Naive thymus-derived CD4-positive, alpha-beta T cell (primary cell): ENCODE data around the gene BRF1. TPM values are rescaled to one million over a fixed set of nuclear protein-coding genes. Genes with fewer than 3 reads are reported as not detected.

Experiments
- ATAC-seq: fragments of 150-1000 bp; cut with Tn5 transposase; 2 replicates; pipeline ENCODE4 v1.10.0; 2021; ENCODE audit warnings: mild to moderate bottlenecking, moderate library complexity
- CTCF ChIA-PET: fragments of 350-600 bp; sonication (Branson Sonifier 250); formaldehyde crosslinking; loops from one replicate; lab custom pipeline; 2021; ENCODE audit warnings: antibody characterized with exemption; lab: Charles Lee
- POLR2A ChIA-PET: fragments of 350-600 bp; sonication (Branson Sonifier 250); formaldehyde crosslinking; loops from one replicate; lab custom pipeline; 2021; ENCODE audit warnings: antibody characterized with exemption, inconsistent platforms; lab: Charles Lee
- DNase-seq, 9 donors: peaks; one replicate each; pipeline versions ENCODE4 v3.0.0 to v3.0.0-alpha.2; 2020 to 2022; ENCODE audit warnings: mixed read lengths in 1 of 9
- H3K27ac ChIP-seq: one replicate; pipeline ENCODE4 v1.7.0; 2013; ENCODE audit warnings: mild to moderate bottlenecking, low read depth, low read length, moderate library complexity
- H3K27me3 ChIP-seq, 2 donors: one replicate each; pipeline ENCODE4 v1.7.0; 2013; ENCODE audit warnings: low read length in 2 of 2, mild to moderate bottlenecking in 2 of 2, moderate library complexity in 2 of 2; ENCODE audit not compliant: control insufficient read depth in 2 of 2, insufficient read depth in 2 of 2
- H3K36me3 ChIP-seq, 3 experiments: 1 replicate in 2 of 3; 2 replicates in 1 of 3; pipeline ENCODE4 v1.7.0; 2013; ENCODE audit warnings: low read length in 3 of 3, mild to moderate bottlenecking in 3 of 3, moderate library complexity in 1 of 3; ENCODE audit not compliant: insufficient read depth in 3 of 3, control insufficient read depth in 2 of 3
- H3K4me1 ChIP-seq, 2 donors: one replicate each; pipeline ENCODE4 v1.7.0; 2013; ENCODE audit warnings: low read length in 2 of 2, mild to moderate bottlenecking in 2 of 2, moderate library complexity in 1 of 2; ENCODE audit not compliant: control insufficient read depth in 2 of 2, insufficient read depth in 2 of 2
- H3K4me3 ChIP-seq: 2 replicates; pipeline ENCODE4 v1.7.0; 2013; ENCODE audit warnings: mild to moderate bottlenecking, low read length
- H3K9me3 ChIP-seq, 3 experiments: 1 replicate in 2 of 3; 2 replicates in 1 of 3; pipeline ENCODE4 v1.7.0; 2013; ENCODE audit warnings: low read length in 3 of 3; ENCODE audit not compliant: control insufficient read depth in 2 of 3
- H3K27ac Mint-ChIP-seq, 9 donors: one replicate each; pipeline ENCODE4 v1.8.0; 2020 to 2022; ENCODE audit warnings: mixed read lengths in 9 of 9, mild to moderate bottlenecking in 8 of 9, moderate library complexity in 5 of 9, inconsistent platforms in 2 of 9
- H3K27me3 Mint-ChIP-seq, 5 donors: one replicate each; pipeline ENCODE4 v1.8.0; 2021 to 2022; ENCODE audit warnings: mixed read lengths in 5 of 5, mild to moderate bottlenecking in 1 of 5
- H3K36me3 Mint-ChIP-seq, 5 donors: one replicate each; pipeline ENCODE4 v1.8.0; 2020 to 2022; ENCODE audit warnings: mixed read lengths in 5 of 5, mild to moderate bottlenecking in 3 of 5, inconsistent platforms in 1 of 5
- H3K4me1 Mint-ChIP-seq, 7 donors: one replicate each; pipeline ENCODE4 v1.8.0; 2020 to 2022; ENCODE audit warnings: mixed read lengths in 7 of 7, mild to moderate bottlenecking in 3 of 7, inconsistent platforms in 1 of 7
- H3K4me3 Mint-ChIP-seq, 10 donors: one replicate each; pipeline ENCODE4 v1.8.0; 2020 to 2022; ENCODE audit warnings: mild to moderate bottlenecking in 10 of 10, mixed read lengths in 10 of 10, moderate library complexity in 6 of 10, inconsistent platforms in 2 of 10
- H3K9me3 Mint-ChIP-seq, 11 donors: one replicate each; pipeline ENCODE4 v1.8.0; 2020 to 2022; ENCODE audit warnings: mixed read lengths in 11 of 11, mild to moderate bottlenecking in 4 of 11, inconsistent platforms in 1 of 11, moderate library complexity in 1 of 11
- intact Hi-C, 2 donors: fragments of 100-400 bp; cut with micrococcal nuclease; formaldehyde crosslinking; loops; one replicate each; pipeline ENCODE4 v1.15.1; 2023
- polyA plus RNA-seq, 2 donors: library from polyadenylated mRNA; unstranded; fragments of 300-500 nt; fragmentation: Illumina TruSeq; gene quantifications; one replicate each; pipeline ENCODE4 v1.2.3, GENCODE V29; 2021
- total RNA-seq, 6 experiments: library from RNA in 5 of 6; stranded (reverse) in 5 of 6; gene quantifications; 1 replicate in 5 of 6; 2 replicates in 1 of 6; pipeline ENCODE4 v1.2.3 and lab custom pipeline; 2021 to 2026

The BRF1 gene
- total and polyA plus RNA-seq, 7 experiments from 2014 or later, result 7.1 to 75.7 (median 60.2) TPM

DNA sequence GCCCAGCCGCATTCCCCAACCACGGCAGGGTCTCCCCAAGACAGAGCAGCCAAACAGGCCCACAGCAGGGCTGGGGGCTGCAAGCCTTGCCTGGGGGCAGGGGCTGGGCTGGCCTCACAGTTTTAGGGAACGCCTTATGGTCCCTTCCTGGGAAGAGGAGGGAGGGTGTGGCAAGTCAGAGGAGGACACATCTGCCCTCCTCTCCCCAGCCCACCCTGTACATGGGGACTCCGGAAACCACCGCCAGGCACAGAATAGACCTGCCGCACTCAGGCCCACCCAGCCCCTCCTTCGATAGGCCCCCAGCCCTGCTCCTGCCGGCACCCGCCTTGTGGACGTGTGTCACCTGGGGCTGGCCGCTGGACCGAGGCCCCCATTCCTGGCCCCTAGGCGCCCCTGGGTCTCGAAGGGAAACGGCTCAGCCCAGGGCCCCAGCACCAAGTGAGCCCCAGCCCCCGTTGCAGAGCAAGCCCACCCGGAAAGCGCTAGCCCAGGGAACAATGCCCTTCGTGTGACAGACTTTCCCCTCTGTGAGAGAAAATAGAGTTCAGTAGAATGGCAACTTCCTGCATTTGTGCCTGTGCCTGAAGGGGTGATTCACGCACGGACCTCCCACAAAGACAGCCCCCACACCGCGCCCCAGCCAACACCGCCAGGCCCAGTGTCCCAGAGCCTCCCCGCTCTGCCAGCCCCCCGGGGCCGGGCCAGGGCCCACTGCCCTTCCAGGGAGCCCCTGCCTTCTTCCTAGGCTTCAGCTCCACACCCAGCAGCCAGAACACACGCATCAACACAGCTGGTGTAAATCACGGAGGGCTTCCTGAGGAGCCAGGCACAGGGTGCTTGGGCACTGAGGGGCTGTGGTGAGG, 107.7 kb downstream of the BRF1 start:
- peak overlapping the region in 9 of 10 donors; percentile 39 to 74 (median 59) for H3K4me3 Mint-ChIP-seq
- CTCF ChIA-PET, result no interaction called here
- no peak overlapping the region for H3K4me3 ChIP-seq

GRCh38 chr14:105187935-105188524, 112.8 kb downstream of the BRF1 start:
- no peak overlapping the region for H3K4me3 Mint-ChIP-seq
- POLR2A ChIA-PET, result no interaction called here
- peaks cover 0 to 5% (median 2%) of the 10 kb centered on the region in 5 donors for H3K27me3 Mint-ChIP-seq
- Histone ChIP-seq H3K36me3 (no peaks in the 10 kb centered on the region), H3K27ac (no peak overlapping the region), H3K4me3 (no peak overlapping the region), H3K9me3 (peaks cover 0 to 4% (median 0%) of the 10 kb centered on the region in 3 experiments), H3K27me3 (no peaks in the 10 kb centered on the region), H3K4me1 (peaks cover 0 to 4% of the 10 kb centered on the region in 2 donors)
- peak overlapping the region in 1 of 9 donors; percentile 55 for H3K27ac Mint-ChIP-seq
- CTCF ChIA-PET, result no interaction called here
- H3K36me3 Mint-ChIP-seq, result no peaks in the 10 kb centered on the region
- peaks cover 0 to 8% (median under 1%) of the 10 kb centered on the region in 7 donors for H3K4me1 Mint-ChIP-seq
- ATAC-seq, result no peak
- intact Hi-C loops, result loop anchor here in 1 of 2 donors (5.0 kb wide), 1 partner anchor 436 kb away; the partner anchor contains the start of gene SIVA1
- peaks cover 0 to 6% (median 0%) of the 10 kb centered on the region in 11 donors for H3K9me3 Mint-ChIP-seq
- no peak for DNase-seq

More for the DNA sequence above, 107.7 kb downstream of the BRF1 start:
- intact Hi-C loops, result no loop called here
- H3K36me3 Mint-ChIP-seq, result no peaks in the 10 kb centered on the region
- H3K27me3 Mint-ChIP-seq, result peaks cover 6 to 28% (median 21%) of the 10 kb centered on the region in 5 donors
- Histone ChIP-seq H3K4me1 (peaks cover 4 to 48% of the 10 kb centered on the region in 2 donors), H3K27ac (no peak overlapping the region), H3K9me3 (peaks cover 0 to 2% (median 0%) of the 10 kb centered on the region in 3 experiments), H3K36me3 (no peaks in the 10 kb centered on the region), H3K27me3 (peaks cover 3 to 6% of the 10 kb centered on the region in 2 donors)
- peak in 1 of 9 donors; percentile 28 for DNase-seq
- peaks cover 0 to 6% (median 0%) of the 10 kb centered on the region in 11 donors for H3K9me3 Mint-ChIP-seq
- H3K4me1 Mint-ChIP-seq, result peaks cover 16 to 33% (median 23%) of the 10 kb centered on the region in 7 donors
- ATAC-seq, result peak; percentile 43
- POLR2A ChIA-PET, result interaction anchor here (2.4 kb wide), 1 partner anchor 12 kb away, joined by 13 read pairs; the partner anchor contains the start of gene NUDT14
- H3K27ac Mint-ChIP-seq, result peak overlapping the region in 2 of 9 donors; percentile 36 to 46

GRCh38 chr14:105187116-105187515, 113.7 kb downstream of the BRF1 start:
- Histone ChIP-seq H3K4me1 (peaks cover 0 to 4% of the 10 kb centered on the region in 2 donors), H3K27ac (no peak overlapping the region), H3K27me3 (no peaks in the 10 kb centered on the region), H3K9me3 (peaks cover 0 to 4% (median 0%) of the 10 kb centered on the region in 3 experiments), H3K4me3 (no peak overlapping the region), H3K36me3 (no peaks in the 10 kb centered on the region)
- ChIA-PET POLR2A (no interaction called here), CTCF (no interaction called here)
- no peak overlapping the region for H3K4me3 Mint-ChIP-seq
- H3K27me3 Mint-ChIP-seq, result peaks cover 0 to 5% (median 2%) of the 10 kb centered on the region in 5 donors
- DNase-seq, result no peak
- intact Hi-C loops, result loop anchor here in 1 of 2 donors (5.0 kb wide), 1 partner anchor 435 kb away; the partner anchor contains the start of gene SIVA1
- H3K27ac Mint-ChIP-seq, result no peak overlapping the region
- H3K4me1 Mint-ChIP-seq, result peaks cover 0 to 11% (median 4%) of the 10 kb centered on the region in 7 donors
- no peaks in the 10 kb centered on the region for H3K36me3 Mint-ChIP-seq
- peaks cover 0 to 6% (median 0%) of the 10 kb centered on the region in 11 donors for H3K9me3 Mint-ChIP-seq
- ATAC-seq, result no peak

GRCh38 chr14:105185973-105186372, 114.8 kb downstream of the BRF1 start:
- H3K27me3 ChIP-seq, result no peaks in the 10 kb centered on the region
- no peak for DNase-seq
- peaks cover 0 to 14% (median 6%) of the 10 kb centered on the region in 7 donors for H3K4me1 Mint-ChIP-seq

GRCh38 chr14:105185001-105185400, 115.8 kb downstream of the BRF1 start:
- H3K27ac Mint-ChIP-seq, result no peak overlapping the region
- peaks cover 0 to 20% (median 10%) of the 10 kb centered on the region in 7 donors for H3K4me1 Mint-ChIP-seq
- H3K27me3 ChIP-seq, result no peaks in the 10 kb centered on the region
- ATAC-seq (no peak), DNase-seq (no peak)
- no peaks in the 10 kb centered on the region for H3K36me3 ChIP-seq
- ChIA-PET POLR2A (interaction anchor here (0.6 to 0.7 kb wide), 2 partner anchors 63 to 177 kb away, joined by 3 read pairs; no protein-coding TSS in a partner anchor), CTCF (no interaction called here)
- intact Hi-C loops, result loop anchor here in 1 of 2 donors (5.0 kb wide), 1 partner anchor 433 kb away; the partner anchor contains the start of gene SIVA1
- no peak overlapping the region for H3K4me3 ChIP-seq
- H3K27ac ChIP-seq, result no peak overlapping the region
- peaks cover 4 to 12% of the 10 kb centered on the region in 2 donors for H3K4me1 ChIP-seq
- peaks cover 0 to 4% (median 0%) of the 10 kb centered on the region in 3 experiments for H3K9me3 ChIP-seq
- H3K36me3 Mint-ChIP-seq, result no peaks in the 10 kb centered on the region
- peaks cover 0 to 6% (median 0%) of the 10 kb centered on the region in 11 donors for H3K9me3 Mint-ChIP-seq
- peaks cover 0 to 5% (median 3%) of the 10 kb centered on the region in 5 donors for H3K27me3 Mint-ChIP-seq
- no peak overlapping the region for H3K4me3 Mint-ChIP-seq

More at GRCh38 chr14:105185973-105186372, 114.8 kb downstream of the BRF1 start:
- Histone ChIP-seq H3K4me3 (no peak overlapping the region), H3K27ac (no peak overlapping the region), H3K9me3 (peaks cover 0 to 4% (median 0%) of the 10 kb centered on the region in 3 experiments), H3K4me1 (peaks cover 0 to 12% of the 10 kb centered on the region in 2 donors), H3K36me3 (no peaks in the 10 kb centered on the region)
- H3K4me3 Mint-ChIP-seq, result no peak overlapping the region
- H3K36me3 Mint-ChIP-seq, result no peaks in the 10 kb centered on the region
- ATAC-seq, result no peak
- ChIA-PET POLR2A (no interaction called here), CTCF (no interaction called here)
- H3K9me3 Mint-ChIP-seq, result peaks cover 0 to 6% (median 0%) of the 10 kb centered on the region in 11 donors
- intact Hi-C loops, result loop anchor here in 1 of 2 donors (5.0 kb wide), 1 partner anchor 434 kb away; the partner anchor contains the start of gene SIVA1
- peaks cover 0 to 5% (median 2%) of the 10 kb centered on the region in 5 donors for H3K27me3 Mint-ChIP-seq
- H3K27ac Mint-ChIP-seq, result no peak overlapping the region

DNA sequence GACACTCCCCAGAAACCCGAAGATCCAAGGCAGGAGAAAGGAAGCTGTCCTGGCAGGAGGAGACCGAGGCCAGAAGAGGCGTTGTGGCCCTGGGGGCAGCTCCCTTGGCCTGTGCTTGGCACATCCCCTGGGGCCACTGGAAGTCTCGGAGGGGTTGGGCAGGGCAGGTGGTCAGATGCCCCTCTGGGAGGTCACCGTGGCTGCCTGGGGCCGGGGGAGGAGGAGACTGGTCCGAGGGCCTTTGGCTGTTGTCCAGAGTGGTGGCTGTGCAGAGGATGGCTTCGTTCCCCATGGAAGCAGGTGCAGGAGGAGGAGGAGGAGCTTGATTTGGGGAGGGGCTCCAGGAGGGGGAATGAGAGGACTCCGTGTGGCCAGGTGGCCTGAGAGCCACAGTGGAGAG, 116.3 kb downstream of the BRF1 start:
- H3K4me1 Mint-ChIP-seq, result peaks cover 0 to 23% (median 10%) of the 10 kb centered on the region in 7 donors
- intact Hi-C loops, result loop anchor here in 1 of 2 donors (5.0 kb wide), 3 partner anchors 92 to 308 kb away; partner anchors contain the start of genes BRF1 and TEDC1
- H3K36me3 Mint-ChIP-seq, result no peaks in the 10 kb centered on the region
- peaks cover 0 to 6% (median 0%) of the 10 kb centered on the region in 5 donors for H3K27me3 Mint-ChIP-seq
- ChIA-PET CTCF (no interaction called here), POLR2A (interaction anchor here (0.6 to 0.7 kb wide), 2 partner anchors 63 to 178 kb away, joined by 3 read pairs; no protein-coding TSS in a partner anchor)
- H3K4me3 ChIP-seq, result no peak overlapping the region
- H3K4me3 Mint-ChIP-seq, result no peak overlapping the region
- DNase-seq (no peak), ATAC-seq (no peak)
- H3K36me3 ChIP-seq, result no peaks in the 10 kb centered on the region
- peaks cover 0 to 4% (median 0%) of the 10 kb centered on the region in 3 experiments for H3K9me3 ChIP-seq
- H3K27ac ChIP-seq, result no peak overlapping the region
- H3K4me1 ChIP-seq, result peaks cover 4 to 12% of the 10 kb centered on the region in 2 donors
- no peaks in the 10 kb centered on the region for H3K27me3 ChIP-seq
- peak overlapping the region in 1 of 9 donors; percentile 29 for H3K27ac Mint-ChIP-seq
- peaks cover 0 to 6% (median 0%) of the 10 kb centered on the region in 11 donors for H3K9me3 Mint-ChIP-seq
